Urinary bladder (tissue), 4 donors: Measurements from ENCODE around the gene ZNF664. TPM values are rescaled to one million over a fixed set of nuclear protein-coding genes. Genes with fewer than 3 reads are reported as not detected.

Experiments used
- DNase-seq: peaks from one replicate; pipeline ENCODE4 v3.0.0-alpha.2; 2015; ENCODE audit errors: extremely low spot score
- H3K27ac ChIP-seq: one replicate; pipeline ENCODE4 v1.5.1; 2013; ENCODE audit warnings: low read depth, mild to moderate bottlenecking, moderate library complexity
- H3K36me3 ChIP-seq: one replicate; pipeline ENCODE4 v1.6.1; 2013; ENCODE audit warnings: mild to moderate bottlenecking, moderate library complexity; ENCODE audit not compliant: insufficient read depth
- H3K4me1 ChIP-seq: one replicate; pipeline ENCODE4 v1.6.1; 2013; ENCODE audit warnings: mild to moderate bottlenecking, moderate library complexity; ENCODE audit not compliant: insufficient read depth
- H3K4me3 ChIP-seq: one replicate; pipeline ENCODE4 v1.5.1; 2013; ENCODE audit warnings: low read depth, low read length
- WGBS: extraction: QIAGEN DNeasy Blood & Tissue Kit; methylation state at CpG from one replicate; pipeline ENCODE4 v1.1.7; 2013; 5-methylcytosine and 5-hydroxymethylcytosine counted together
- polyA plus RNA-seq: library from polyadenylated mRNA; stranded (reverse); fragments of 200-250 nt; gene quantifications from one replicate; pipeline ENCODE4 v1.2.3, GENCODE V29; 2013
- total RNA-seq: library from RNA; depleted of rRNA; stranded (reverse); fragments of >200 nt; gene quantifications from one replicate; pipeline ENCODE4 v1.2.3, GENCODE V29; 2014
- donor health status: healthy with polysubstance abuse.
- donor health status: healthy.

ZNF664 gene
- total and polyA plus RNA-seq, 2 donors = 45.7 to 71.6 TPM

DNA sequence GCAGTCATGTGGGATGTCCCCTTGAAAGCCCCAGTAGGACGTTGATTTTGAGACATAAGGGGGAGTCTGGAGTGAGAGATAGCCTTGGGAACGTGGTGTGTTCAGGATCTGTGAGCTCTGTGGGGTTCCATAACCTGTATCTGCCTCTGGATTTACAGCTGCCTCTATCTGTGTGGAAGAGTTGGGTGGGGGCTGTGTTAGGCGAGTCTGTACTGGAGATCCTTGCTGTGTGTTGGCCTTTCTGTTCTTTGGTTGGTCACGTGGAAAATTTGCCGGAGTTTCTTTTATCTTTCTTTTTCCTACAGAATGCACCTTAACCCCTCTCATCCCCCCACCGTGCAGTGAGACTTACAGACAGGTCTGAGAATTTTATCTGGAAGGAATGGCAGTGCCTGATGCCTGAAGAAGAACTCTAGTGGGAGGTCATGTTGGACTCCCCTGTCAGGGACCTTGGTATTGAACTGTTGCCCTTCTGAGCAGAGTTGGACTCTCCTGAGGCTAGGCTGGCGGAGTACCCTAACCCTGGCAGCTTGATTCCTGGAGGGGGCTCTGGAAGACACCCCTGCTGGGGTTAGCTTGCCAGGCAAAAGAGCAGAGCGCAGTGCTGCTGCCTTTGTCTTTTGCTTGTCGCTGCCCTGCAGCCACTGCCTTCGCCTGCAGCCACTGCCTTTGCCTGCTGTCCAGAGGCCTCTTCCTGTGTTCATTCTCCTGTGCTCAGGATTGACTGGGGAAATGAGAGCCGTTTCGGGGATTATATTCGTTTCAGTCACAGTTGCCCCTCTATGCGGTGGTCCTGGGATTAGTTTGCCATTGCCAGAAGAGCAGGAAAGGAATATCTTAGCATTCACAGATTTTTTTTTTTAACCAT, 34.1 kb downstream of the ZNF664 start:
- peaks cover 2% of the 10 kb centered on the region for H3K36me3 ChIP-seq
- whole genome bisulfite sequencing = 78% methylated on average over 14 of the region's 14 CpGs
- no peak for DNase-seq
- H3K27ac ChIP-seq = no peak overlapping the region
- H3K4me3 ChIP-seq = no peak overlapping the region
- H3K4me1 ChIP-seq = no peaks in the 10 kb centered on the region

DNA sequence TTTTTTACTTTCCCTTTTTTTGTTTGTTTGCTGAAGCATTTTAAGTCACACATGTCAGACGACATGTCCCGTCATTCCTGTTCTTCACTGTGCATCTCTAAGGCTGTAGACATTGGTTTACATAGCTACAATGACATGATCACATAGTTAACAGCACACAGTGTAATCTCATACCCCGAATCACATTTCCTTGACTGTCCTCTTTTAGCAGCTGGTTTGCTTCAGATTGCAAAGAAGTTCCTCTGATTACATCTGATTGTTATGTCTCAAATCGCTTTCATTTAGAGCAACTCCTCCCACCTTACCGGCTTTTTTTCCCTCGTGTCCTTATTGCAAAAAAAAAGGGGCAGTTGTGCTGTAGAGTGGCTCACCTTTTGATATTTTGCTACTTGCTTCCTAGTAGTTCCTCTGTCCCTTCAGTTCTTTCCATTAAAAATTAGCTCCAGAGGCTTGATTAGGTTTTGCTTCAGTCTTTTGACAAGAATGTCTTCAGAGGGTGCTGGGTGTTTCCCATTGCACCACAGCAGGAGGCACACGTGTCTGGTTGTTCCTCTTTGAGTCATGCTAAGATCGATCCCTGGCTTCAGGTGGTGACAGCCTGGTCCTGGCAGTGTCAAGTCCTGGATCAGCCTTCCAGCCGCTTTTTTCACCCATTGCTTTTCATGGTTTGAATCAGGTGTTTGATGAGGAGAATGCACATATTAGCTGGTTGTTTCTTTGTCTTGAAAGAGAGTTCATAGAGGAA, 35.0 kb downstream of the ZNF664 start:
- Histone ChIP-seq H3K4me3 (no peak overlapping the region), H3K27ac (no peak overlapping the region), H3K4me1 (no peaks in the 10 kb centered on the region), H3K36me3 (peaks cover 2% of the 10 kb centered on the region)
- no peak for DNase-seq
- WGBS = 60% methylated on average over 9 of the region's 9 CpGs

- no peaks in the 10 kb centered on the region for H3K4me1 ChIP-seq
- H3K27ac ChIP-seq = no peak overlapping the region
- peaks cover 2% of the 10 kb centered on the region for H3K36me3 ChIP-seq
- 88% methylated on average over 3 of the region's 3 CpGs for WGBS
- no peak for DNase-seq
- H3K4me3 ChIP-seq = no peak overlapping the region
Measured at GRCh38 chr12:124008595-124008994, 35.6 kb downstream of the ZNF664 start.

GRCh38 chr12:124009781-124010180, 36.8 kb downstream of the ZNF664 start:
- no peaks in the 10 kb centered on the region for H3K4me1 ChIP-seq
- peaks cover 2% of the 10 kb centered on the region for H3K36me3 ChIP-seq
- WGBS = 94% methylated on average over 6 of the region's 6 CpGs
- no peak for DNase-seq
- no peak overlapping the region for H3K4me3 ChIP-seq
- no peak overlapping the region for H3K27ac ChIP-seq

DNA sequence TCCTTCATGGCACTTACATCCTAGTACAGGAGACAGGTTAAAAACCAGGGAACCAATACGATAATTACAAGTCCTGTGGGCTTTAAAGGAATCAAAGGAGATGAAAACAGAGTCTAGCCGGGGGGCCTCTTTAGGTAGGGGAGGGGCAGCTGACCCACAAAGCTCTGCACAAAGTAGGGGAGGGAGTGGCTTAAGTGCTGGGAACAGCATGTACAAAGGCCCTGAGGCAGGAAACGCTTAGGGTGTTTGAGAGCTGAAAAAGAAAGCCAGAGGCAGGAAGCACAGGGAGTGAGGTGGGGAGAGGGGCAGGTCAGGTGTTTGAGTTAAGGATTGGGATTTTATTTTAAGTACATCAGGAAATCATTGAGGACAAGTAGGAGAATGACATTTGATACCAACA, 37.7 kb downstream of the ZNF664 start:
- 85% methylated on average over 3 of the region's 3 CpGs for WGBS
- Histone ChIP-seq H3K36me3 (peaks cover 2% of the 10 kb centered on the region), H3K4me3 (no peak overlapping the region), H3K27ac (no peak overlapping the region), H3K4me1 (no peaks in the 10 kb centered on the region)
- no peak for DNase-seq

GRCh38 chr12:124011435-124012115, 38.6 kb downstream of the ZNF664 start:
- WGBS = 78% methylated on average over 8 of the region's 8 CpGs
- Histone ChIP-seq H3K4me3 (no peak overlapping the region), H3K36me3 (peaks cover 2% of the 10 kb centered on the region), H3K4me1 (no peaks in the 10 kb centered on the region), H3K27ac (no peak overlapping the region)
- no peak for DNase-seq

DNA sequence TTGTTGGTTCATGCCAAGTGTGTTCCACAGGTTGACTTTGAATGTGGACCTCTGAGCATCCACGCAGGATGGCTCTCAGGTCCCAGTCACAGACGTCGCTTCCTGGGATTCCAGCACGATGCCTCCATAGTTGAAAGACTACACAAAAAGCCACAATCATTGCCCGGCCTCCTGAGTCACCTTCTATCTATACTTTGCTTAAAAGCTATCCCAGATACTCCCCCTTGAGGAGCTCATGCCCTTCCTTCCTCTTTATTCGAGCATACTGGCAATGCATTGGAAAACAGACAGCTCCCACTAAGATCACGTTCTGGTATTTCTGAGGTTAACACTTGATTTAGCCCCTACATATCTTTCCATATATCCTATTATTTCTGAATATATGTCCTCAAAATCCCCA, 40.1 kb downstream of the ZNF664 start:
- H3K4me3 ChIP-seq = no peak overlapping the region
- no peak overlapping the region for H3K27ac ChIP-seq
- H3K4me1 ChIP-seq = no peaks in the 10 kb centered on the region
- DNase-seq = no peak
- WGBS = 92% methylated on average over 7 of the region's 7 CpGs
- peaks cover 2% of the 10 kb centered on the region for H3K36me3 ChIP-seq

DNA sequence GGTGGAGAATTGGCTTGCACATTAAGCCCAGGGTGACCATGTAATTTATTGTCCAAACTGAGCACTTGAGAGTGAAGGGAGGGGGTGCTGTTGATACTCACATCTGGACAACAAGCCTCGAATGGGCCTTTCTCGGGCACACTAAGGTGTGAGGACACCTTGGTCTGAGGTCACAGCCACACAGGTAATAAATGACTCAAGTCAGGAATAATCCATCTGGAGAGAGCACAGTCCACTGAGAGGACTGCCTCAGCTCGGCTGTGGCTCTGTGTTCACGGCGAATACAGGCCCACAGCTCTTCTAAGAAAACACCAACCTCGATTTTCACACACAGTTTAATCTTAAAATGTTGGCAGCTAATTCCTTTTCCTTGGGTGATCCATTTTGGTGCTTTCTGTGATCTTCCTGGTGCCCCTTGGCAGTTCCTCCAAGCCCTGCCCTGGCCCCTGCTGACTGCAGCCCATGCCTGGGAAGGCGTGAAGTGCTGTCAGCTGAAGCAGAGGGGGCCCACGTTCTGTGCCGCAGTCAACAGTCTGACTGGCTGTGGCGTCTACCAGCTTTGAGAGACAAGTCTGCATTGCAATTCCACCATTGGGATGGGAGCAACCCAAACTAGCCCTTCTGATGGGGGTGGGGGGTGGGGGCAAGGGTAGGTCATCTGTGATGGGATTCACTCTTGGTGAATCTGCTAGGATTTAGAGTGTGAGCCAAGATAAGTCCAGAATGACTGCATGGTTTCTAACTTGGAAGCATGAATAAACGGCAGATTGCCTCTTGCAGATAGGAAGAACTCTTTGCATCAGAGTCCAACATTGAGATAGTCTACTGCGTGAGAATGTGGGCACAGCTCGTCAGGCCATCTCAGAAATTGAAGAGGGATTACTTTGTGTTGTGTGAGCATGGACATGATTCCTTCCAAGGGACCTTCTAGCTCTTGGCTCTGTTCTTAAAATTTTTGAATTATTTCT, 42.8 kb downstream of the ZNF664 start:
- Histone ChIP-seq H3K36me3 (peaks cover 2% of the 10 kb centered on the region), H3K4me3 (no peak overlapping the region), H3K27ac (no peak overlapping the region), H3K4me1 (no peaks in the 10 kb centered on the region)
- 82% methylated on average over 13 of the region's 13 CpGs for WGBS
- no peak for DNase-seq

GRCh38 chr12:124017064-124017463, 44.0 kb downstream of the ZNF664 start:
- WGBS = 93% methylated on average over 2 of the region's 2 CpGs
- Histone ChIP-seq H3K4me1 (no peaks in the 10 kb centered on the region), H3K4me3 (no peak overlapping the region), H3K27ac (no peak overlapping the region), H3K36me3 (no peaks in the 10 kb centered on the region)
- no peak for DNase-seq

DNA sequence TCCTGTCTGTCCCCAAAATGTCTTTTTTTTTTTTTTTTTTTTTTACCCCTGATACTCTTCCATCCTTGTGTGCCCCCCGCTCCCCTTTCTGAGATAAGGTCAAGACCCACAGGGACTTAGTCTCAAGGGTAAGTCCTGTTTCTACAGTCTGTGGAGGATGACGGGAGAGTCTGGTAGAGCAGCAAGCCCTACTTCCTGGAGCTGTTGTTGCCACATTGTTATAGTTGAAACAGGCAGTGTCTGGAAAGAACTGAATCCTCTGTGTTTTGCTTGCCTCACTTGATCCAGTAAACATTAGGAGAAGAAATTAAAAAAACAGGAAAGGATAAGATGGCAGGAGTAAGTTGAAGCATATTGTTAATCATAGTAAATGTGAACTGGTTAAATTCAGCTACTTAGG, 45.5 kb downstream of the ZNF664 start:
- no peak for DNase-seq
- Histone ChIP-seq H3K36me3 (no peaks in the 10 kb centered on the region), H3K27ac (no peak overlapping the region), H3K4me3 (no peak overlapping the region), H3K4me1 (no peaks in the 10 kb centered on the region)
- 86% methylated on average over 2 of the region's 2 CpGs for WGBS

GRCh38 chr12:124019115-124019514, 46.1 kb downstream of the ZNF664 start:
- no peak overlapping the region for H3K27ac ChIP-seq
- no peaks in the 10 kb centered on the region for H3K36me3 ChIP-seq
- H3K4me1 ChIP-seq = no peaks in the 10 kb centered on the region
- no peak overlapping the region for H3K4me3 ChIP-seq
- DNase-seq = no peak

- H3K36me3 ChIP-seq = no peaks in the 10 kb centered on the region
- peak; percentile 41 for DNase-seq
- 52% methylated on average over 2 of the region's 2 CpGs for WGBS
- H3K4me3 ChIP-seq = no peak overlapping the region
- H3K4me1 ChIP-seq = no peaks in the 10 kb centered on the region
- no peak overlapping the region for H3K27ac ChIP-seq
Measured at GRCh38 chr12:124020514-124020949, 47.5 kb downstream of the ZNF664 start.

- H3K4me1 ChIP-seq = no peaks in the 10 kb centered on the region
- H3K36me3 ChIP-seq = no peaks in the 10 kb centered on the region
- H3K4me3 ChIP-seq = no peak overlapping the region
- WGBS = 69% methylated on average over 3 of the region's 3 CpGs
- no peak overlapping the region for H3K27ac ChIP-seq
- DNase-seq = no peak
Measured at GRCh38 chr12:124021007-124021406, 48.0 kb downstream of the ZNF664 start.
